ENCODE data around the gene GALNTL6. TPM values are rescaled to one million over a fixed set of nuclear protein-coding genes. Genes with fewer than 3 reads are reported as not detected.

GALNTL6 gene
- polyA plus RNA-seq, 12 donors = 0.19 to 2.6 (median 0.70) TPM; not detected in 2

DNA sequence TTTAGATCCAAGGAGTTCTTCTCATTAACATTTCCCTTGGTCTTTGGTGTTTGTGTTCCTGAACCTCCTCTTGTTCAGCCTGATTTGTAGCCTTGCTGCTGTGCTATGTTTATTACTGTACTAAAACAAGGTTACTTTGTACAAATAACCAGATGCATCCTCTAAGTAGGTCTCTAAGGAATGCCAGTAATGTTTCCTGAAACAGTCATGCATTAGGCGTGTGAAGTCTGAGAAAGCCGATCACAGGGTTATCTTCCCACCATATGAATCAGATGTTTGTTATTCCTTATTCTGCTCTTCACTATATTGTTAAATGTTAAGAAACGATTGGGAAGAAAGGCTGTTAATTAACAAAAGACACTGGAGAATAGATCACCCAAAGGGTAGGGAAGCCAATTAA, 66.9 kb downstream of the GALNTL6 start:
- DNase-seq = peak; percentile 1

DNA sequence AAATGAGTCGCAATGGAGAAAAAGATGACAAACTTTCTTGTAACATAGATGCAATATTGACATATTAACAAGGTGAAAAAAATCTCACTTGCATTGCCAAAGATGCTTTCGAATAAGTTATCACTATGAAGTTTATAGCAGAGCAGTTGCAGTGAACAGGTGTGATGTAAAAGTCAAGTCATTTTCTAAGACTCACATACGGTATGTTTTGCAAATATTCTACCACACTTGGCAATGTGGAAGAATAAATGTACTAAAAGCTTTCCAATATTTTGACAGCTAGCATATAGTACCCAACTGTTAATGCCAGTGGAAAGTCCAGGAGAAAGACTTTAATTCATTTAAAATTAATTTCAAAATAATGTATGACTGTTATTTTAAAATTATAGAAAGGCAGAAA, 76.5 kb downstream of the GALNTL6 start:
- DNase-seq = no peak

DNA sequence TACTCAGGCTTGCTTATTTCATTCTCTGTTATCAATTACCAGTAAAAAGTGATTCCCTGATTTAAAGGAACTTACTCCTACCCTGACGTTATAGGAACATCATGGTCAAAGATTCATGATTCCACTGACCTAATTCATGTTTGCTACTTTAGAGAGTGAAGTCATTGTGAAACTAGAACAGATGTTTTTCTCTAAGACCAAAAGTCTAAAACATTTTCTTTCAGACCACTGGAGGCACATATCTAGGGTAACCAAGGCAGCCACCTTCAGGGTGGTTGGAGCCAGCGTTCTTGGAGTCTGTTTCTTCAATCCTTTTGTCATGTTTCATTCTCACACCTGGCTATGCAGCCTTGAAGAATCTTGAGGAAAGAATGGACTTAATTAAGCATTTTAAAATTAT, 77.8 kb downstream of the GALNTL6 start:
- no peak for DNase-seq

DNA sequence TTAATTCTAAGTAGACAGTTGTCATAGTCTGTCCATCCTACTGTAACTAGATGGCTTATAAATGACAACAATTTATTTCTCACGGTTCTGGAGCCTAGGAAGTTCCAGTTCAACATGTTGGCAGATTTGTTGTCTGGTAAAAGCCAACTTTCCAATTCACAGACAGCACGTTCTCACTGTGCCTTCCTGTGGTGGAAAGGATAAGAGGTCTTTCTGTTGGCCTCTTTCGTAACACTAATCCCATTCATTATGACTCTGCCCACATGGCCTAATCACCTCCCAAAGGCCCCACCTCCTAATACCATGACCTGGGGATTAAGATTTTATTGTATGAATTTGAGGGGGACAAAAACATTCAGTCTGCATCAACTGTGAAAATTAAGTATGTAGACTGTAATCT, 83.2 kb downstream of the GALNTL6 start:
- no peak for DNase-seq

GRCh38 chr4:171919314-171919713, 106.1 kb downstream of the GALNTL6 start:
- no peak for DNase-seq

DNA sequence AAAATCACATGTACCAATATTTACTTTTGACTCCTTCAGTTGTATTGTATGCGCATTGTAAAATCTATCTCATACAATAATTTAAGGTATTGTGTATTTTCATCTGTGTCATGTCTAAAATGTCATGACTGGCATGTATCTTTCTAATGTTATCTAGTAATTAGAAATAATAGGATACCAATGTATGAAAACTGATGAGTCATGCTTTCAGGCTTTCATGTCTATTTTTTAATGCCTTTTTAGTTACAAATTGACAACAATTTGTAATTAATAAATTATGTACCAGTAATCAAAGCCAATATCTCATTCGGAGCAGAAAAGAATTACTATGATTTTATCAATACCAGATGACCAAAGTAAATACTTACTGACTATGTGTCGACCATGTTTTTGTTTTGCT, 107.7 kb downstream of the GALNTL6 start:
- no peak for DNase-seq

- no peak for DNase-seq
These were observed 111.7 kb downstream of the GALNTL6 start for GRCh38 chr4:171924746-171925376.

DNA sequence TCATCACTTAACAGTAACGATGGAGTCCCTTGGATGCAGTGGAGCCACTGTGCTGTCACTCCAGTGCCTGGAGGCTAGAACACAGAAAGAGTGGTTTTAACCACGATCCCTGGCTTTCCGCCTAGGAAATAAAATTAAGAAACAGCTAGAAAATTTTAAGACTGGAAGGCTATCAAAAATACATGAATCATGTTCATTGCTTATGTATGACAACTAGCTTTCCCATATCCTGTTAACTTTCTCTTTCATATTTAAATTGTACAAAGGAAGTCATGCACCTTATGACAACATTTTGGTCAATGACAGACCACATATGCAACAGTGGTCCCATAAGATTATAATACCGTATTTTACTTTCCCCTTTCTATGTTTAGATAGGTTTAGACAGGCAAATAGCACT, 115.1 kb downstream of the GALNTL6 start:
- no peak for DNase-seq

- no peak for DNase-seq
These were observed 116.3 kb downstream of the GALNTL6 start for GRCh38 chr4:171929477-171929876.

- DNase-seq = no peak
These were observed 116.7 kb downstream of the GALNTL6 start for GRCh38 chr4:171929907-171930306.

- no peak for DNase-seq
These were observed 119.0 kb downstream of the GALNTL6 start for GRCh38 chr4:171932238-171932637.

GRCh38 chr4:171940656-171941055, 127.5 kb downstream of the GALNTL6 start:
- DNase-seq = no peak

GRCh38 chr4:171947400-171947799, 134.2 kb downstream of the GALNTL6 start:
- no peak for DNase-seq

GRCh38 chr4:171948038-171948437, 134.8 kb downstream of the GALNTL6 start:
- no peak for DNase-seq

DNA sequence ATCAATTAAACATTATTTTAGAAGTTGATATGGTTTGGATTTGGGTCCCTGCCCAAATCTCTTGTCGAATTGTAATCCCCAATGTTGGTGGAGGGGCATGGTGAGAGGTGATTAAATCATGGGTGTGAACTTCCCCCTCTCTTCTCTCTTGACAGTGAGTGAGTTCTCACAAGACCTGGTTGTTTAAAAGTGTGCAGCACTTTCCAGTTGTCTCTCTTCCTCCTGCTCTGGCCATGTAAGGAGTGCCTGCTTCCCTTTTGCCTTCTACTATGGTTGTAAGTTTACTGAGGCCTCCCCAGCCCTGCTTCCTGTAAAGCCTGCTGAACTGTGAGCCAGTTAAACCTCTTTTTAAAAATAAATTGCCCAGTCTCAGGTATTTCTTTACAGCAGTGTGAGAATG, 141.4 kb downstream of the GALNTL6 start:
- DNase-seq = no peak

GRCh38 chr4:171956678-171957077, 143.5 kb downstream of the GALNTL6 start:
- DNase-seq = no peak

GRCh38 chr4:171962110-171962509, 148.9 kb downstream of the GALNTL6 start:
- no peak for DNase-seq

- DNase-seq = no peak
These were observed 153.2 kb downstream of the GALNTL6 start for GRCh38 chr4:171966356-171966755.

DNA sequence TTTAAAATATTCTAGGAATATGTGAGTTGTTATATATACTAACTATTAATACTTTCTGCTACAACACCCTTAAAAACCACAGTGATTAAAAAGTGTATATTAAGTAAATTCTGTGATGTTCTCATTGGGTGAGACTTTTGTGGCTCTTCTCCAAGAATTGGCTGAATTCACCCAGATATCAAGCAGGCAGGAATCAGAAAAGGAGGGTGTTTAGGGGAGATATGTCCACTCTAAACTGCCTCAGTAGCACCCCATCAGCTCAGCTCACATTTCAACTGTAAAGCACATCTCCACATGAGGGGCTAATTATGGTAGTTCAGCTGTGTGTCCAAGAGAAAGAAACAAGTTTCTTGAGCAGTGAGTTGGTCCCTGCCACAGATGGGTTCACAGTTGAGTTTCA, 165.0 kb downstream of the GALNTL6 start:
- no peak for DNase-seq

DNA sequence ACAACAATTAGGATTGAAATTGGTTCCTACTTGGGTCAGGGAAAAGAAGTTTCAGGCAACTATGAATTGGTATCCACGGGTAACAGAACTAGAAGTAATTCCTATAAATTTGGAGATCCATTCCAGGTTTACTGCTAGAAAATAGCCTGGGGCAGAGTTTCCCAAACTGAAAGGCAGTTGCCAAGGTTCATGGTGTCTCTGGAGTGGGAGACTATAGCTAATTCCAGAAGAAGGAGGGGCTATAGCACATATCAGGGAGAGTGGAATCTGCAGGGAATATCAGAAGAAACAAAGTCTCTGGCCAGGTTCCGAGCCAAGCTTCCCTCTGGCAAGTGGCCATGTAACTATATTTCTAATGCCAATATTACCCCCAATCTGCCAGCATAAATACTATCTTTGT, 166.3 kb downstream of the GALNTL6 start:
- DNase-seq = no peak

DNA sequence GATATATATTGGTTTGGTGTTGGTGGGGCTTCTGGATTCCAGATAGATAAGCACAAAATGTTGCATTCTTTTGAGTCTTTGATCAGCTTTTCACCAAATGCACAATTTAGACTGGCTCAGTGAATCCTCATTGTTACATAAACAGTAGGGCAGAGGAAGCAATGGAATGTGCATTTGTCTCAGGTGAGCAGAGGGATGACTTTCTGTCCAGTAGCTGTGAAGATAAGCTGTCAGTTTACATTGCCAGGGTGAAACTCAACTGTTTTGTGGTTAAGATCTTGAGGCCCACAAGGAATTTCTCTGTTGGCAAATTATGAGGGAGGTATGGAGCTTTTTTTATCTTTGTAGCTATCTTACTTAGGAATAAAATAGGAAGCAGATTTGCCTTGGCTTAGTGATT, 168.0 kb downstream of the GALNTL6 start:
- no peak for DNase-seq

DNA sequence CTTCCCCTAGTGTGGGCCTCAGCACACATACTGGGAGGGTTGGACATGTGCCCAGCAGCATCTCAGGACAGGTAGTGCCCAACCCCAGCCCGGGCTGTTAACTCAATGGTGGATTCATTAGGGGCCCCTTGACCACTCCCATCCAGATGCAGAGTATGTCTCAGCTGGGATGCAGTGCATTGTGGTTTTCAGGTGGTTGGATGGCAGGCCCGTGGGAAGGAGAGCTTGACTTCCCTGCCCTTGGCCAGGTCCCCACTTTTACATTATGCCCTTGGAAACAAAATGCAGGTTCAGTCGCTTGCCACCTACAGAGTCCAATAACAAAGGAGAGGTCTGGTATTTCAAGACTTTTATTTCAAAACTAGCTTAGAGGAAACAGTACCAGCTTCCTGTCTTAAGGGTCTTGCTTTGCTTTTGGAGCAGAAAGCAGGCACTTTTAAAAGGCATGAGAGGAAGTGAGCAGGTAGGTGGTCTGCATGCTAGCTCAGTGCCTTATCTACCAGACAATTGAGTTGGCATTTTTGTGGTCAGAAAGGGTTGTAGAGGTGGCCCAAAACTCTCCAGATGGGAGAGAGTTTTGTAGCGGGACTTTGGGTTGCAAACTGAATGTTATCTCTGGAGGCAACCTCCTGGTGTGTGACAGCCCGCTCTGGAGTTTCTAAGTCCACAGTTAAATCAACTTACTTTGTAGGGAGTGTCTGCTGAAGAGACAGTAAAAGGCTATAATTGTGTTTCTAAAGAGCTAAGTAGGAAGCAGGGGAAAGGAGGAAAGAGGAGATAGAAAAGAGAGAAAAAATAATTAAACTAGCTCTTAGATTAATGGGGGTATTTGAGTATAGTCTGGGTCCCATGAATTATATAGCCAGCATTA, 171.0 kb downstream of the GALNTL6 start:
- DNase-seq = no peak

- no peak for DNase-seq
These were observed 171.9 kb downstream of the GALNTL6 start for GRCh38 chr4:171985129-171985528.

GRCh38 chr4:171993247-171993646, 180.0 kb downstream of the GALNTL6 start:
- no peak for DNase-seq
